Type B pancreatic cell (in vitro differentiated cells): Measurements from ENCODE around the gene ZSCAN29. TPM values are rescaled to one million over a fixed set of nuclear protein-coding genes. Genes with fewer than 3 reads are reported as not detected.
"Not testable (repeated sequence)": the region's sequence is repeated elsewhere in the genome, so short reads cannot be mapped to it uniquely, and the experiment has no call there.

ENCODE experiments used
- DNase-seq: peaks from one replicate; pipeline ENCODE4 v3.0.0; 2021; ENCODE audit warnings: mixed read lengths; ENCODE audit not compliant: unreplicated experiment; ENCODE audit errors: extremely low spot score
- H3K27ac Mint-ChIP-seq: 2 replicates; pipeline ENCODE4 v1.8.0; 2021; ENCODE audit warnings: mild to moderate bottlenecking, mixed read lengths
- H3K27me3 Mint-ChIP-seq: 2 replicates; pipeline ENCODE4 v1.8.0; 2021; ENCODE audit warnings: mixed read lengths
- H3K36me3 Mint-ChIP-seq: 2 replicates; pipeline ENCODE4 v1.8.0; 2021; ENCODE audit warnings: mixed read lengths
- H3K4me1 Mint-ChIP-seq: one replicate; pipeline ENCODE4 v1.8.0; 2021; ENCODE audit warnings: mixed read lengths; ENCODE audit not compliant: unreplicated experiment
- H3K4me3 Mint-ChIP-seq: 2 replicates; pipeline ENCODE4 v1.8.0; 2021; ENCODE audit warnings: mild to moderate bottlenecking, mixed read lengths
- H3K9me3 Mint-ChIP-seq: 2 replicates; pipeline ENCODE4 v1.8.0; 2021; ENCODE audit warnings: mixed read lengths
- CTCF ChIP-seq: fragments of 200-600 bp; sonication (generic); conservative IDR thresholded peaks from 2 replicates; pipeline ENCODE4 v1.5.0; 2021; ENCODE audit warnings: antibody characterized with exemption, mild to moderate bottlenecking
- total RNA-seq: library from RNA; stranded (reverse); gene quantifications from 2 replicates; pipeline ENCODE4 v1.2.1, GENCODE V29; 2021; ENCODE audit warnings: low replicate concordance

The ZSCAN29 gene
- total RNA-seq, 1 donor from 2014 or later = 45.6 TPM

GRCh38 chr15:43408789-43409188 is 37.9 kb upstream of the ZSCAN29 start:
- Mint-ChIP-seq H3K4me1 (no peaks in the 10 kb centered on the region), H3K27me3 (no peaks in the 10 kb centered on the region), H3K36me3 (peaks cover 61% of the 10 kb centered on the region), H3K9me3 (no peaks in the 10 kb centered on the region), H3K27ac (no peak overlapping the region), H3K4me3 (no peak overlapping the region)
- TF ChIP-seq CTCF = no peak
- no peak for DNase-seq

GRCh38 chr15:43406808-43407207 is 36.0 kb upstream of the ZSCAN29 start:
- Mint-ChIP-seq H3K4me3 (no peak overlapping the region), H3K36me3 (peaks cover 62% of the 10 kb centered on the region), H3K27ac (no peak overlapping the region), H3K4me1 (no peaks in the 10 kb centered on the region), H3K27me3 (no peaks in the 10 kb centered on the region), H3K9me3 (no peaks in the 10 kb centered on the region)
- DNase-seq = no peak
- no peak for TF ChIP-seq CTCF

- no peak overlapping the region for H3K27ac Mint-ChIP-seq
- H3K36me3 Mint-ChIP-seq = peaks cover 63% of the 10 kb centered on the region
- H3K4me1 Mint-ChIP-seq = no peaks in the 10 kb centered on the region
- H3K27me3 Mint-ChIP-seq = no peaks in the 10 kb centered on the region
- no peaks in the 10 kb centered on the region for H3K9me3 Mint-ChIP-seq
- no peak for TF ChIP-seq CTCF
- no peak overlapping the region for H3K4me3 Mint-ChIP-seq
- DNase-seq = no peak
These were observed 35.3 kb upstream of the ZSCAN29 start for GRCh38 chr15:43406189-43406588.

- no peak for TF ChIP-seq CTCF
- Mint-ChIP-seq H3K36me3 (peaks cover 58% of the 10 kb centered on the region), H3K4me1 (no peaks in the 10 kb centered on the region)
These were observed 33.3 kb upstream of the ZSCAN29 start for GRCh38 chr15:43404130-43404529.

GRCh38 chr15:43403616-43404015 is 32.8 kb upstream of the ZSCAN29 start:
- H3K27me3 Mint-ChIP-seq = no peaks in the 10 kb centered on the region
- no peak for DNase-seq
- TF ChIP-seq CTCF = no peak
- no peak overlapping the region for H3K4me3 Mint-ChIP-seq
- no peak overlapping the region for H3K27ac Mint-ChIP-seq
- no peaks in the 10 kb centered on the region for H3K9me3 Mint-ChIP-seq
- H3K36me3 Mint-ChIP-seq = peaks cover 58% of the 10 kb centered on the region
- H3K4me1 Mint-ChIP-seq = no peaks in the 10 kb centered on the region

More at GRCh38 chr15:43404130-43404529, 33.3 kb upstream of the ZSCAN29 start:
- Mint-ChIP-seq H3K27me3 (no peaks in the 10 kb centered on the region), H3K4me3 (no peak overlapping the region), H3K9me3 (no peaks in the 10 kb centered on the region), H3K27ac (no peak overlapping the region)
- no peak for DNase-seq

GRCh38 chr15:43402255-43402654 is 31.4 kb upstream of the ZSCAN29 start:
- no peak for TF ChIP-seq CTCF
- H3K9me3 Mint-ChIP-seq = no peaks in the 10 kb centered on the region
- no peaks in the 10 kb centered on the region for H3K4me1 Mint-ChIP-seq
- no peaks in the 10 kb centered on the region for H3K27me3 Mint-ChIP-seq
- H3K36me3 Mint-ChIP-seq = peaks cover 49% of the 10 kb centered on the region
- H3K4me3 Mint-ChIP-seq = no peak overlapping the region
- no peak overlapping the region for H3K27ac Mint-ChIP-seq
- no peak for DNase-seq

- H3K4me1 Mint-ChIP-seq, DNase-seq, H3K27ac Mint-ChIP-seq, H3K27me3 Mint-ChIP-seq, H3K4me3 Mint-ChIP-seq, H3K9me3 Mint-ChIP-seq: not testable (repeated sequence)
- H3K36me3 Mint-ChIP-seq = peaks cover 29% of the 10 kb centered on the region
These were observed 22.7 kb upstream of the ZSCAN29 start for GRCh38 chr15:43393592-43393991.
